H9 (cell line): Measurements from ENCODE around the gene METRNL. TPM values are rescaled to one million over a fixed set of nuclear protein-coding genes. Genes with fewer than 3 reads are reported as not detected.

Experiments used
- DNase-seq: peaks from one replicate; pipeline ENCODE4 v3.0.0-alpha.2; 2017
- H2AFZ ChIP-seq: one replicate; pipeline ENCODE4 v1.6.1; 2013; ENCODE audit warnings: mild to moderate bottlenecking, low read length, control low read depth, moderate library complexity
- H2AK5ac ChIP-seq: 2 replicates; pipeline ENCODE4 v1.6.1; 2013; ENCODE audit warnings: low read length, control low read depth, mixed read lengths; ENCODE audit not compliant: insufficient read length
- H2BK120ac ChIP-seq: one replicate; pipeline ENCODE4 v1.6.1; 2013; ENCODE audit warnings: low read depth, mild to moderate bottlenecking, low read length, control low read depth, inconsistent platforms; ENCODE audit not compliant: poor library complexity, severe bottlenecking
- H2BK12ac ChIP-seq: 2 replicates; pipeline ENCODE4 v1.6.1; 2013; ENCODE audit warnings: low read length, control low read depth, mixed read lengths, low read depth; ENCODE audit not compliant: insufficient read length
- H2BK15ac ChIP-seq: 2 replicates; pipeline ENCODE4 v1.6.1; 2013; ENCODE audit warnings: low read depth, low read length, control low read depth
- H2BK20ac ChIP-seq: one replicate; pipeline ENCODE4 v1.6.1; 2013; ENCODE audit warnings: low read depth, mild to moderate bottlenecking, low read length, control low read depth, inconsistent platforms; ENCODE audit not compliant: poor library complexity, severe bottlenecking
- H2BK5ac ChIP-seq: 2 replicates; pipeline ENCODE4 v1.6.1; 2013; ENCODE audit warnings: low read length, control low read depth, mixed read lengths; ENCODE audit not compliant: insufficient read length
- H3K14ac ChIP-seq: 2 replicates; pipeline ENCODE4 v1.6.1; 2013; ENCODE audit warnings: low read length, control low read depth; ENCODE audit not compliant: insufficient read depth
- H3K18ac ChIP-seq: 2 replicates; pipeline ENCODE4 v1.6.1; 2013; ENCODE audit warnings: low read depth, mild to moderate bottlenecking, mixed read lengths, low read length, control low read depth; ENCODE audit not compliant: insufficient read length
- H3K23ac ChIP-seq: 2 replicates; pipeline ENCODE4 v1.6.1; 2013; ENCODE audit warnings: low read length, control low read depth, mixed read lengths, low read depth; ENCODE audit not compliant: insufficient read length
- H3K23me2 ChIP-seq: 2 replicates; pipeline ENCODE4 v1.6.1; 2013; ENCODE audit warnings: low read depth, mild to moderate bottlenecking, mixed read lengths, low read length, control low read depth; ENCODE audit not compliant: insufficient read length, poor library complexity, severe bottlenecking
- H3K27ac ChIP-seq: 2 replicates; pipeline ENCODE4 v1.5.1; 2013; ENCODE audit warnings: low read length, control low read depth, mixed read lengths, low read depth; ENCODE audit not compliant: insufficient read length
- H3K27me3 ChIP-seq: 2 replicates; pipeline ENCODE4 v1.6.1; 2013; ENCODE audit warnings: low read length, control low read depth, inconsistent platforms; ENCODE audit not compliant: insufficient read depth
- H3K4ac ChIP-seq: 2 replicates; pipeline ENCODE4 v1.6.1; 2013; ENCODE audit warnings: low read depth, mild to moderate bottlenecking, control low read depth, inconsistent platforms, low read length, moderate library complexity
- H3K4me1 ChIP-seq: 2 replicates; pipeline ENCODE4 v1.6.1; 2013; ENCODE audit warnings: low read length, control low read depth, inconsistent platforms; ENCODE audit not compliant: insufficient read depth
- H3K4me2 ChIP-seq: 2 replicates; pipeline ENCODE4 v1.6.1; 2013; ENCODE audit warnings: low read length, control low read depth, mixed read lengths; ENCODE audit not compliant: insufficient read length, insufficient read depth
- H3K56ac ChIP-seq: 2 replicates; pipeline ENCODE4 v1.6.1; 2013; ENCODE audit warnings: low read depth, mild to moderate bottlenecking, mixed read lengths, low read length, control low read depth; ENCODE audit not compliant: insufficient read length
- H3K79me1 ChIP-seq: 2 replicates; pipeline ENCODE4 v1.6.1; 2013; ENCODE audit warnings: low read depth, mild to moderate bottlenecking, moderate library complexity, low read length, control low read depth, inconsistent platforms; ENCODE audit not compliant: insufficient read depth, poor library complexity, severe bottlenecking
- H3K79me2 ChIP-seq: 2 replicates; pipeline ENCODE4 v1.6.1; 2013; ENCODE audit warnings: low read length, control low read depth, inconsistent platforms; ENCODE audit not compliant: insufficient read depth
- H3K9ac ChIP-seq: 2 replicates; pipeline ENCODE4 v1.6.1; 2013; ENCODE audit warnings: low read length, control low read depth, mixed read lengths; ENCODE audit not compliant: insufficient read length; ENCODE audit errors: extremely low read depth
- H3K9me3 ChIP-seq: one replicate; pipeline ENCODE4 v1.6.1; 2013; ENCODE audit warnings: low read depth, low read length, inconsistent platforms; ENCODE audit not compliant: control insufficient read depth
- H3T11ph ChIP-seq: one replicate; pipeline ENCODE4 v1.6.1; 2013; ENCODE audit warnings: mild to moderate bottlenecking, low read length, control low read depth, inconsistent platforms
- H4K20me1 ChIP-seq: one replicate; pipeline ENCODE4 v1.6.1; 2013; ENCODE audit not compliant: control insufficient read depth, insufficient read length, insufficient read depth
- H4K5ac ChIP-seq: 2 replicates; pipeline ENCODE4 v1.6.1; 2013; ENCODE audit warnings: low read depth, mild to moderate bottlenecking, mixed read lengths, low read length, control low read depth; ENCODE audit not compliant: insufficient read length
- H4K8ac ChIP-seq: replicated peaks from 2 replicates; pipeline ENCODE4 v1.6.1; 2013; ENCODE audit warnings: low read length, control low read depth, mixed read lengths, low read depth; ENCODE audit not compliant: insufficient read length
- H4K91ac ChIP-seq: 2 replicates; pipeline ENCODE4 v1.6.1; 2013; ENCODE audit warnings: low read depth, mild to moderate bottlenecking, moderate library complexity, mixed read lengths, low read length, control low read depth; ENCODE audit not compliant: insufficient read length
- H3K27ac Mint-ChIP-seq, 3 experiments: 2 replicates in 2 of 3; 3 replicates in 1 of 3; pipeline ENCODE4 v1.8.0; 2020 to 2021; ENCODE audit warnings: mixed read lengths in 3 of 3, mild to moderate bottlenecking in 1 of 3, moderate library complexity in 1 of 3
- H3K27me3 Mint-ChIP-seq: 2 replicates; pipeline ENCODE4 v1.8.0; 2021; ENCODE audit warnings: low read depth, mild to moderate bottlenecking, moderate library complexity, mixed read lengths
- H3K36me3 Mint-ChIP-seq, 3 experiments: 2 replicates in 2 of 3; 3 replicates in 1 of 3; pipeline ENCODE4 v1.8.0; 2020 to 2021; ENCODE audit warnings: low read depth in 3 of 3, mixed read lengths in 3 of 3; ENCODE audit not compliant: insufficient read depth in 1 of 3
- H3K4me1 Mint-ChIP-seq, 2 experiments: 2 replicates each; pipeline ENCODE4 v1.8.0; 2020; ENCODE audit warnings: mixed read lengths in 2 of 2
- H3K4me3 Mint-ChIP-seq, 2 experiments: 2 replicates in 1 of 2; 3 replicates in 1 of 2; pipeline ENCODE4 v1.8.0; 2020 to 2021; ENCODE audit warnings: mild to moderate bottlenecking in 2 of 2, mixed read lengths in 2 of 2, moderate library complexity in 1 of 2
- H3K9me3 Mint-ChIP-seq, 2 experiments: 2 replicates in 1 of 2; 3 replicates in 1 of 2; pipeline ENCODE4 v1.8.0; 2020; ENCODE audit warnings: mild to moderate bottlenecking in 2 of 2, mixed read lengths in 2 of 2, moderate library complexity in 1 of 2
- CTCF ChIP-seq: fragments of 200-600 bp; sonication (generic); conservative IDR thresholded peaks from 3 replicates; pipeline ENCODE4 v1.8.0; 2021; ENCODE audit warnings: antibody characterized with exemption, mild to moderate bottlenecking
- WGBS: extraction: QIAGEN DNeasy Blood & Tissue Kit; methylation state at CpG from one replicate; pipeline ENCODE4 v1.1.7; 2013; ENCODE audit warnings: missing lambda C conversion rate, low lambda C conversion rate, mixed read lengths; ENCODE audit not compliant: insufficient read length; ENCODE audit errors: extremely low coverage; 5-methylcytosine and 5-hydroxymethylcytosine counted together
- total RNA-seq: library from RNA; stranded (reverse); gene quantifications from 2 replicates; pipeline ENCODE4 v1.2.1, GENCODE V29; 2021

Gene METRNL
- total RNA-seq, 1 experiment from 2014 or later = 21.4 TPM

- peak overlapping the region; percentile 46 for H3K27ac ChIP-seq
- H3K18ac ChIP-seq = peak overlapping the region; percentile 71
- H3K56ac ChIP-seq = no peak overlapping the region
- peak overlapping the region; percentile 82 for H3K14ac ChIP-seq
- H3K23ac ChIP-seq = no peak overlapping the region
- Mint-ChIP-seq H3K9me3 (no peaks in the 10 kb centered on the region), H3K36me3 (peaks cover 14 to 23% (median 22%) of the 10 kb centered on the region in 3 experiments; a peak in 6 of 7 replicates), H3K27me3 (peaks cover 24% of the 10 kb centered on the region), H3K27ac (peak overlapping the region; percentile 53 to 70 (median 65); a peak in 5 of 7 replicates), H3K4me3 (peak overlapping the region; percentile 26 to 27; a peak in 3 of 5 replicates), H3K4me1 (peaks cover 28 to 35% of the 10 kb centered on the region in 2 experiments)
- DNase-seq = peak; percentile 68
- no peaks in the 10 kb centered on the region for H3K79me1 ChIP-seq
- peaks cover 11% of the 10 kb centered on the region; the same call in 1 of the 2 replicates for H3K4me1 ChIP-seq
- peak overlapping the region; percentile 29 for H2BK12ac ChIP-seq
- WGBS = no CpG with 5 or more reads among the region's 25 CpGs
- no peak overlapping the region for H3T11ph ChIP-seq
- H3K27me3 ChIP-seq = peaks cover 7% of the 10 kb centered on the region; the same call in 1 of the 2 replicates
- peak overlapping the region; percentile 43; the same call in 1 of the 2 replicates for H3K4ac ChIP-seq
- H3K9ac ChIP-seq = peak overlapping the region; percentile 12
- no peaks in the 10 kb centered on the region; the same call in 1 of the 2 replicates for H3K79me2 ChIP-seq
- no peak overlapping the region for H2BK20ac ChIP-seq
- no peak for TF ChIP-seq CTCF
- no peak overlapping the region for H2AK5ac ChIP-seq
- peak overlapping the region; percentile 68 for H4K91ac ChIP-seq
- no peak overlapping the region for H2AFZ ChIP-seq
- no peak overlapping the region for H4K8ac ChIP-seq
- H2BK120ac ChIP-seq = no peak overlapping the region
- no peak overlapping the region for H2BK15ac ChIP-seq
- H3K23me2 ChIP-seq = peaks cover 4% of the 10 kb centered on the region
- H3K9me3 ChIP-seq = no peaks in the 10 kb centered on the region
- H4K20me1 ChIP-seq = no peaks in the 10 kb centered on the region
- peak overlapping the region; percentile 12 for H3K4me2 ChIP-seq
- peak overlapping the region; percentile 48 for H2BK5ac ChIP-seq
- H4K5ac ChIP-seq = peak overlapping the region; percentile 48
These were observed 4.2 kb downstream of the METRNL start for GRCh38 chr17:83083368-83084201.
